Muscle layer of colon (tissue), 2 donors: ENCODE results near the gene MGARP.
"Not testable (repeated sequence)": the region's sequence is repeated elsewhere in the genome, so short reads cannot be mapped to it uniquely, and the experiment has no call there.

Source experiments
- H3K27ac ChIP-seq: one replicate; pipeline ENCODE4 v1.7.0; 2013; ENCODE audit warnings: low read depth, mild to moderate bottlenecking, low read length, moderate library complexity
- H3K27me3 ChIP-seq, 2 donors: one replicate each; pipeline ENCODE4 v1.7.0; 2013; ENCODE audit warnings: low read length in 2 of 2, mild to moderate bottlenecking in 2 of 2; ENCODE audit not compliant: insufficient read depth in 2 of 2, control insufficient read depth in 1 of 2
- H3K36me3 ChIP-seq: one replicate; pipeline ENCODE4 v1.7.0; 2013; ENCODE audit warnings: mild to moderate bottlenecking, low read length; ENCODE audit not compliant: insufficient read depth
- H3K4me1 ChIP-seq: one replicate; pipeline ENCODE4 v1.7.0; 2013; ENCODE audit warnings: mild to moderate bottlenecking, low read length; ENCODE audit not compliant: insufficient read depth
- H3K4me3 ChIP-seq, 2 donors: one replicate each; pipeline ENCODE4 v1.7.0; 2013; ENCODE audit warnings: low read length in 2 of 2, low read depth in 1 of 2, mild to moderate bottlenecking in 1 of 2, moderate library complexity in 1 of 2
- H3K9ac ChIP-seq: one replicate; pipeline ENCODE4 v1.7.0; 2013; ENCODE audit warnings: low read length
- H3K9me3 ChIP-seq: one replicate; pipeline ENCODE4 v1.7.0; 2013; ENCODE audit warnings: mild to moderate bottlenecking, low read length
- donor health status: abdominal sarcoma.
- donor health status: Adenocarcinoma of cecum.

The MGARP gene

GRCh38 chr4:139279760-139280620 is at the start of gene MGARP:
Gene MGARP, minus strand, starts transcription at chr4:139280225. Its CDS starts 67 bp downstream, at chr4:139280158.
- Histone ChIP-seq H3K27ac (no peak within 1 kb of the TSS), H3K9ac (peak within 1 kb of the TSS; percentile 0), H3K4me1 (peaks cover 5% of the 10 kb centered on the region), H3K36me3 (no peaks in the 10 kb centered on the region), H3K9me3 (no peaks in the 10 kb centered on the region), H3K27me3 (peaks cover 0 to 5% of the 10 kb centered on the region in 2 donors), H3K4me3 (peak within 1 kb of the TSS; percentile 12 to 72)

- no peak overlapping the region for H3K27ac ChIP-seq
- peaks cover 4% of the 10 kb centered on the region for H3K36me3 ChIP-seq
- no peaks in the 10 kb centered on the region for H3K27me3 ChIP-seq
- H3K9ac ChIP-seq, result no peak overlapping the region
- peaks cover 13% of the 10 kb centered on the region for H3K4me1 ChIP-seq
- H3K9me3 ChIP-seq, result no peaks in the 10 kb centered on the region
- no peak overlapping the region for H3K4me3 ChIP-seq
Observed at GRCh38 chr4:139329665-139330200, 49.7 kb upstream of the MGARP start.

- H3K4me1 ChIP-seq, result peaks cover 23% of the 10 kb centered on the region
- no peak overlapping the region for H3K27ac ChIP-seq
- H3K36me3 ChIP-seq, result no peaks in the 10 kb centered on the region
- H3K9ac ChIP-seq, result no peak overlapping the region
- H3K27me3 ChIP-seq, result no peaks in the 10 kb centered on the region
- H3K9me3 ChIP-seq, result no peaks in the 10 kb centered on the region
- H3K4me3 ChIP-seq, result no peak overlapping the region
Observed at GRCh38 chr4:139324620-139325019, 44.6 kb upstream of the MGARP start.

GRCh38 chr4:139322541-139322940 is 42.5 kb upstream of the MGARP start:
- H3K9me3 ChIP-seq, H3K27ac ChIP-seq, H3K36me3 ChIP-seq, H3K9ac ChIP-seq, H3K4me3 ChIP-seq, H3K27me3 ChIP-seq: not testable (repeated sequence)
- H3K4me1 ChIP-seq, result peaks cover 24% of the 10 kb centered on the region

GRCh38 chr4:139322070-139322469 is 42.0 kb upstream of the MGARP start:
- not testable (repeated sequence) for H3K9ac ChIP-seq, H3K36me3 ChIP-seq, H3K27ac ChIP-seq, H3K4me3 ChIP-seq, H3K9me3 ChIP-seq, H3K27me3 ChIP-seq
- H3K4me1 ChIP-seq, result peaks cover 24% of the 10 kb centered on the region

GRCh38 chr4:139319571-139319970 is 39.5 kb upstream of the MGARP start:
- peaks cover 27% of the 10 kb centered on the region for H3K4me1 ChIP-seq
- no peaks in the 10 kb centered on the region for H3K27me3 ChIP-seq
- no peak overlapping the region for H3K27ac ChIP-seq
- H3K9me3 ChIP-seq, result no peaks in the 10 kb centered on the region
- H3K4me3 ChIP-seq, result no peak overlapping the region
- H3K9ac ChIP-seq, result no peak overlapping the region
- H3K36me3 ChIP-seq, result no peaks in the 10 kb centered on the region

GRCh38 chr4:139317635-139318034 is 37.6 kb upstream of the MGARP start:
- Histone ChIP-seq H3K27ac (no peak overlapping the region), H3K9me3 (no peaks in the 10 kb centered on the region), H3K4me1 (peaks cover 20% of the 10 kb centered on the region), H3K27me3 (no peaks in the 10 kb centered on the region), H3K36me3 (no peaks in the 10 kb centered on the region), H3K4me3 (no peak overlapping the region), H3K9ac (no peak overlapping the region)

GRCh38 chr4:139316733-139317132 is 36.7 kb upstream of the MGARP start:
- Histone ChIP-seq H3K27me3 (no peaks in the 10 kb centered on the region), H3K9me3 (no peaks in the 10 kb centered on the region), H3K36me3 (no peaks in the 10 kb centered on the region), H3K4me3 (no peak overlapping the region), H3K4me1 (peaks cover 29% of the 10 kb centered on the region), H3K27ac (no peak overlapping the region), H3K9ac (no peak overlapping the region)

- H3K36me3 ChIP-seq, result no peaks in the 10 kb centered on the region
- H3K27ac ChIP-seq, result no peak overlapping the region
- peaks cover 29% of the 10 kb centered on the region for H3K4me1 ChIP-seq
- H3K9ac ChIP-seq, result no peak overlapping the region
- no peak overlapping the region for H3K4me3 ChIP-seq
- no peaks in the 10 kb centered on the region for H3K27me3 ChIP-seq
- no peaks in the 10 kb centered on the region for H3K9me3 ChIP-seq
Observed at GRCh38 chr4:139315221-139315675, 35.2 kb upstream of the MGARP start.

GRCh38 chr4:139314047-139314800 is 34.2 kb upstream of the MGARP start:
- H3K27me3 ChIP-seq, result no peaks in the 10 kb centered on the region
- peaks cover 22% of the 10 kb centered on the region for H3K4me1 ChIP-seq
- no peak overlapping the region for H3K27ac ChIP-seq
- H3K9ac ChIP-seq, result no peak overlapping the region
- H3K9me3 ChIP-seq, result no peaks in the 10 kb centered on the region
- no peak overlapping the region for H3K4me3 ChIP-seq
- H3K36me3 ChIP-seq, result no peaks in the 10 kb centered on the region

GRCh38 chr4:139313414-139313813 is 33.4 kb upstream of the MGARP start:
- not testable (repeated sequence) for H3K27me3 ChIP-seq, H3K9ac ChIP-seq, H3K36me3 ChIP-seq, H3K4me3 ChIP-seq, H3K27ac ChIP-seq, H3K9me3 ChIP-seq
- H3K4me1 ChIP-seq, result peaks cover 22% of the 10 kb centered on the region
